A549 (cell line): ENCODE data around the gene KCNIP4.

Source experiments
- CTCF ChIP-seq: fragments of >200 bp; sonication (Bioruptor Twin); formaldehyde crosslinking; IDR thresholded peaks from 3 replicates; pipeline ENCODE4 v1.5.1; 2016
- EP300 ChIP-seq, 2 experiments: fragments of >200 bp; sonication (Bioruptor Twin); formaldehyde crosslinking; IDR thresholded peaks; 2 replicates in 1 of 2; 3 replicates in 1 of 2; pipeline ENCODE4 v1.6.1; 2016 to 2017
- HOXA7 ChIP-seq: fragments of 250-450 bp; sonication (Bioruptor Pico); IDR thresholded peaks from 2 replicates; pipeline ENCODE4 v1.5.0; 2020; ENCODE audit warnings: mild to moderate bottlenecking, moderate library complexity
- KDM5A ChIP-seq: fragments of 200-600 bp; sonication (generic); IDR thresholded peaks from 2 replicates; pipeline ENCODE4 v1.6.1; 2016; ENCODE audit warnings: antibody characterized with exemption, mild to moderate bottlenecking
- MAFK ChIP-seq: fragments of 450-650 bp; IDR thresholded peaks from 2 replicates; pipeline ENCODE4 v1.6.1; 2014; ENCODE audit not compliant: partially characterized antibody
- RCOR1 ChIP-seq: fragments of 150-350 bp; IDR thresholded peaks from 2 replicates; pipeline ENCODE4 v1.6.1; 2014; ENCODE audit warnings: antibody characterized with exemption, low read length, low read depth
- SREBF2 ChIP-seq: fragments of 450-650 bp; IDR thresholded peaks from 2 replicates; pipeline ENCODE4 v1.6.1; 2014; ENCODE audit warnings: mild to moderate bottlenecking, moderate library complexity

DNA sequence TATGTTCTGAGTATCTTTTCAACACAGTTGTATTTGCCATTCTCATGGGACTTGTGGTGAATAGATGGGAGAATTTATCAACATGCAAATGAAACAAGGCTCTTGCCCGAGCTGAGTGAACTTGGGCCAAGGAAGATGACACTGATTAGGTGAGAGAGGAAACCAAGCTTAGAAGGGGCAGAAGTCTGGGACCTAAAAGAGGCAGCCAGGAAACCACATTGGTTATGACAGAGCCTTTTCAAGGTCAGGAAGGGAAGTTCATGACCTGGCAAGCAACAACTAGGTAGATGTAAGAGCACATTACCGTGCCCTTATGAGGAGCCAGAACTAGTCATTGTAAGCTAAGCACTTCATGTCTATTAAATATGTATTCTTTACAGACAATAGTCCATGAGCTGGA, 658.0 kb downstream of the KCNIP4 start:
- TF ChIP-seq EP300 (IDR thresholded peaks at IDR 0.05) (no peak), RCOR1 (no peak), CTCF (no peak), MAFK (no peak), HOXA7 (CRISPR knock-in tag) (no peak), SREBF2 (no peak), KDM5A (no peak)
